Vagina (tissue), 2 donors: ENCODE measurements around the gene LRRC70. TPM values are rescaled to one million over a fixed set of nuclear protein-coding genes. Genes with fewer than 3 reads are reported as not detected.

ENCODE experiments used
- DNase-seq, 2 donors: peaks; one replicate each; pipeline ENCODE4 v3.0.0-alpha.2; 2017; ENCODE audit errors: extremely low spot score in 2 of 2
- H3K27ac ChIP-seq: fragments of 200-600 bp; sonication (generic); one replicate; pipeline ENCODE4 v1.5.1; 2019
- H3K27me3 ChIP-seq: fragments of 200-600 bp; sonication (generic); one replicate; pipeline ENCODE4 v1.5.1; 2019
- H3K36me3 ChIP-seq, 2 donors: fragments of 200-600 bp; sonication (generic); one replicate each; pipeline ENCODE4 v1.5.1; 2017 to 2019
- H3K4me1 ChIP-seq: fragments of 200-600 bp; sonication (generic); one replicate; pipeline ENCODE4 v1.5.1; 2019
- H3K4me3 ChIP-seq, 2 donors: fragments of 200-600 bp; sonication (generic); 1 replicate in 1 of 2; 2 replicates in 1 of 2; pipeline ENCODE4 v1.5.1; 2016 to 2019
- H3K9me3 ChIP-seq: fragments of 200-600 bp; sonication (generic); one replicate; pipeline ENCODE4 v1.5.1; 2019
- POLR2A ChIP-seq, 2 donors: fragments of 450-650 bp; IDR thresholded peaks; one replicate each; pipeline ENCODE4 v1.6.1; 2017; ENCODE audit warnings: antibody characterized with exemption in 2 of 2, mild to moderate bottlenecking in 2 of 2, moderate library complexity in 2 of 2
- POLR2AphosphoS5 ChIP-seq, 2 donors: sonication (generic); formaldehyde crosslinking; IDR thresholded peaks; one replicate each; pipeline ENCODE4 v1.9.0; 2017; ENCODE audit warnings: antibody characterized with exemption in 2 of 2, mild to moderate bottlenecking in 2 of 2, low read depth in 1 of 2; ENCODE audit not compliant: insufficient read depth in 1 of 2
- intact Hi-C: fragments of 100-400 bp; cut with DNase I; formaldehyde crosslinking; loops from one replicate; pipeline ENCODE4 v1.15.1; 2023
- total RNA-seq: library from RNA; depleted of rRNA; stranded (reverse); fragments of >200 nt; gene quantifications from one replicate; pipeline ENCODE4 v1.2.3, GENCODE V29; 2016
- TF ChIP-seq, protein P1 (sequence below), 3 experiments: fragments of 450-650 bp in 2 of 3; fragments of 200-600 bp in 1 of 3; sonication (generic) in 1 of 3; IDR thresholded peaks; one replicate each; pipeline ENCODE4 v1.5.1; 2017 to 2019; ENCODE audit warnings: antibody characterized with exemption in 3 of 3, mild to moderate bottlenecking in 2 of 3, moderate library complexity in 2 of 3

The LRRC70 gene
- total RNA-seq, 1 donor from 2014 or later: 9.6 TPM

DNA sequence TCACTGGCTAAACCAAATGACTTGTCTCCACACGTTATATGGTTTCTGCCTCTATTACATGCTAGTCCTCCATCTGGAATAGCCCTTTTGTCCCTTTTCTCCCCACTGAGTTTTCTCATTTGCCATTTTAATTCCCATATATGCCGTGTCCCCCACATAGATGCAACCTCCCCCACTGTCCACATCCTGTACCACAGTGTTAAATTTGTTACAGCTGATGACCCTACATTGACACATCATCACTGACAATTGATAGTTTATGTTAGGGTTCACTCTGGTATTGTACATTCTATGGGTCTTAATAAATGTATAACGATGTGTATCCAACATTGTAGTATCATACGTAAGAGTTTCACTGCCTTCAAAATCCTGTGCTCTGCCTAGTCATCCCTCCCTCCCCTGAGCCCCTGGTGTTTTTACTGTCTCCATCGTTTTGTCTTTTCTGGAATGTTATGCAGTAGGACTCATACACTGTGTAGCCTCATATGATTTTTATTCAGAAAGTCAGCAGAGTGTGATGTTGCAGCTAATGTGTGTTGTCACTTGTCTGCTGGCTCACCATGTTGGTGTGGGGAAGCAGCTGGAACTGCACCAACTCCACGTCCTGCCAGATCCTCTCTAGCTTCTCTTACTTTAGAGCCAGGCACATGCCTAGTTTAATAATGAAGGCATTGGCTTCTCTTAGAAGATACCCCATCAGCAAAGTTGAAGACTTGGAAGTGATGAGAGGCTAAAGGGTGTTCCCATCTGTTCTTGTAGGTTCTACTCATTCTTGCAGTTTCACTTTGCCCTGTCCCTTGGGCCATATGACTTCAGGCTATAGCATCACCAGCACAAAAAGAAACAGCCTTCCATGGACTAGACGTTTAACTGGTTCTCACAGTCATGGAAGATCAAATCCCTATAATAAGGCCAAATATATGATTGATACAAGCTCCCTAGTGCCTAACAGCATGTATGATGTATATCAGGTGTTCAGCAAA is 30.2 kb downstream of the LRRC70 start:
- Histone ChIP-seq H3K27me3 (no peaks in the 10 kb centered on the region), H3K27ac (no peak overlapping the region), H3K4me1 (no peaks in the 10 kb centered on the region), H3K9me3 (no peaks in the 10 kb centered on the region), H3K4me3 (no peak overlapping the region), H3K36me3 (no peaks in the 10 kb centered on the region)
- DNase-seq: no peak
- TF ChIP-seq POLR2AphosphoS5 (IDR thresholded peaks at IDR 0.05; ENCODE audit: insufficient read depth in 1 of 2, low read depth in 1 of 2) (no peak), POLR2A (IDR thresholded peaks at IDR 0.05) (no peak)
- TF ChIP-seq, protein P1, sequence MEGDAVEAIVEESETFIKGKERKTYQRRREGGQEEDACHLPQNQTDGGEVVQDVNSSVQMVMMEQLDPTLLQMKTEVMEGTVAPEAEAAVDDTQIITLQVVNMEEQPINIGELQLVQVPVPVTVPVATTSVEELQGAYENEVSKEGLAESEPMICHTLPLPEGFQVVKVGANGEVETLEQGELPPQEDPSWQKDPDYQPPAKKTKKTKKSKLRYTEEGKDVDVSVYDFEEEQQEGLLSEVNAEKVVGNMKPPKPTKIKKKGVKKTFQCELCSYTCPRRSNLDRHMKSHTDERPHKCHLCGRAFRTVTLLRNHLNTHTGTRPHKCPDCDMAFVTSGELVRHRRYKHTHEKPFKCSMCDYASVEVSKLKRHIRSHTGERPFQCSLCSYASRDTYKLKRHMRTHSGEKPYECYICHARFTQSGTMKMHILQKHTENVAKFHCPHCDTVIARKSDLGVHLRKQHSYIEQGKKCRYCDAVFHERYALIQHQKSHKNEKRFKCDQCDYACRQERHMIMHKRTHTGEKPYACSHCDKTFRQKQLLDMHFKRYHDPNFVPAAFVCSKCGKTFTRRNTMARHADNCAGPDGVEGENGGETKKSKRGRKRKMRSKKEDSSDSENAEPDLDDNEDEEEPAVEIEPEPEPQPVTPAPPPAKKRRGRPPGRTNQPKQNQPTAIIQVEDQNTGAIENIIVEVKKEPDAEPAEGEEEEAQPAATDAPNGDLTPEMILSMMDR (IDR thresholded peaks at IDR 0.05): no peak
- intact Hi-C loops: no loop called here

DNA sequence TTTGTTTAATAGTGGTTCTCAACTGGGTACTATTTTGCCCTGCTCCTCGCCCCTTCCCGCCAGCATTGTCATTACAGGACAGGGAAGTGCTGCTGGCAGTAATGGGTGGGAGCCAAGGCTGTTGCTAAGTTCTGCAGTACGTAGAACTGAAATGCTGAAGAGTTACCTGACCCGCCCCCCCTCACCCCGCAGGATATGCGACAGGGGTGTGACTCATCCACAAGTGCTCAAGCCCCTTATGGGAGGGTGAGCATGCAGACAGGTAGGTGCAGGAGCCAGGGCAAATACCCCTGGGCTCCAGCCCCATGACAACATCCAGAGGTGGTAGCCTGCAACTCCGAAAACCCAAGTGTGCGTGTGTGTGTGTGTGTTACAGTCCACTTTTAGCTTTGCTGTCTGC is 35.7 kb downstream of the LRRC70 start:
- intact Hi-C loops: no loop called here
- Histone ChIP-seq H3K36me3 (no peaks in the 10 kb centered on the region), H3K4me1 (no peaks in the 10 kb centered on the region), H3K27ac (no peak overlapping the region), H3K27me3 (no peaks in the 10 kb centered on the region), H3K9me3 (no peaks in the 10 kb centered on the region), H3K4me3 (no peak overlapping the region)
- TF ChIP-seq, protein P1 (IDR thresholded peaks at IDR 0.05): no peak
- TF ChIP-seq POLR2AphosphoS5 (IDR thresholded peaks at IDR 0.05; ENCODE audit: insufficient read depth in 1 of 2, low read depth in 1 of 2): no peak
- TF ChIP-seq POLR2A (IDR thresholded peaks at IDR 0.05): no peak
- no peak for DNase-seq

DNA sequence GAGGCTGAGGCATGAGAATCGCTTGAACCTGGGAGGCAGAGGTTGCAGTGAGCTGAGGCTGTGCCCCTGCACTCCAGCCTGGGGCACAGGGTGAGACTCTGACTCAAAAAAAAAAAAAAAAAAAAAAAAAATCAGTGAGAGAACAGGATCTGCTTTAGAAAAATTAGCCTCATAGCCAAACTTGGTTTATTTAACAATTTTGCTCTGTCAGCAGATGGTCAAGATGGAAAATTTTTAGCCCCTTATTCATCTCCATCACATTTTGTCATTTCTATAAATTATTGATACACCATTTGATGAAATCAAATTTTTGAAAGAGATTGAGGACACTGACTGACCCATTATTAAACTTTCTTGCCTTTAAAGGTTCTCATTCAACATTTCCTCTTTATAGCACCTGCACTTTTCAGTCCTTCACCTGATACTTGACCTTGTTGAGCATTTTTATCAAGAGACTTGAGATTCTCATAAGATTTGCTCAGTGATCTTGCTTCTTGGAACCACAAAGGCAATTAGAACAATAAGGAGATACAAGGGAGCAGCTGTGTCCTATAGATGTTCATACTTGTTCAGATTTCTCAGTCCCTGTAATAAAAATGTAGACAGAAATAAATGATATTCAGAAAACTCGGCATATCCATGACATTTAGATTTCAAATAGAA is 38.1 kb downstream of the LRRC70 start:
- H3K9me3 ChIP-seq: no peaks in the 10 kb centered on the region
- DNase-seq: no peak
- intact Hi-C loops: no loop called here
- H3K27me3 ChIP-seq: no peaks in the 10 kb centered on the region
- H3K4me3 ChIP-seq: no peak overlapping the region
- no peak for TF ChIP-seq POLR2A (IDR thresholded peaks at IDR 0.05)
- no peaks in the 10 kb centered on the region for H3K4me1 ChIP-seq
- H3K27ac ChIP-seq: no peak overlapping the region
- H3K36me3 ChIP-seq: no peaks in the 10 kb centered on the region

DNA sequence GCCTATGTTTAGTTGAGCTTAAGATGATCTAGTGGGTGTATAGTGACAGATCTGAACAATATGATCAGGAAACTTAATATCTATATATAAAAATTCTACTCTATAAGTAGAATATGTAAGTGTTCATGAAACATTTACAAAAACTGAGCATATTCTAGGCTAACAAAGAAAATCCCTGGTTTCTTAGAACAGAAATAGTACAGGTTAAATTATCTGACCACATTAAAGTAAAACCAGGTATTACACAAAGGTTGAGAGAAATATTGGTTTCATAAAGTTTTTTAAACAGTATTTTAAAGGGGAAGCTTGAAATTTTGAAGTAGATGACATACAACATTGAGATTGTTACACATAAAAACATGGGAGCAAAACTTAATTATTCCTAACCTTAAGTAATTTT is 39.3 kb downstream of the LRRC70 start:
- TF ChIP-seq, protein P1 (IDR thresholded peaks at IDR 0.05): no peak
- TF ChIP-seq POLR2A (IDR thresholded peaks at IDR 0.05) (no peak), POLR2AphosphoS5 (IDR thresholded peaks at IDR 0.05; ENCODE audit: insufficient read depth in 1 of 2, low read depth in 1 of 2) (no peak)
- no peak for DNase-seq
- Histone ChIP-seq H3K36me3 (no peaks in the 10 kb centered on the region), H3K4me3 (no peak overlapping the region), H3K27ac (no peak overlapping the region), H3K4me1 (no peaks in the 10 kb centered on the region), H3K9me3 (no peaks in the 10 kb centered on the region), H3K27me3 (no peaks in the 10 kb centered on the region)
- intact Hi-C loops: no loop called here

DNA sequence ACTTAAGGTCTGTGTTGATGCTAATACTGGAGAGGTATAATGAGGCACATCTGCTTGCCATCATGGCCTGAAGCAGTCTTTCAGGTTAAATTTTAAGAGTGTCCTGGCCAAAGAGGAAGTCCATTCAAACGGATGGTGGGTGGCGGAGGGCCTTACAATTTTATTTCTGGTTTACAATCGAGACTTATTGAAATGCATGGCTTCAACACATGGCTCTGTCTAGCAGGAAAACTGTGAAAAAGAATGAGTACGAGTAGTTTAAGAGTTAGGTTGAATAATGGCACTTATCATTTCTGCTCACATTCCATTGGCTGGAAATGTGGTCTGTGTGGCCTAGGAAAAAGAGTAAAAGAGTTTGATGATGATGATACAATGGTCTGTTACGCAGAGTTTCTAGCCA is 42.1 kb downstream of the LRRC70 start:
- TF ChIP-seq, protein P1 (IDR thresholded peaks at IDR 0.05): no peak
- TF ChIP-seq POLR2AphosphoS5 (IDR thresholded peaks at IDR 0.05; ENCODE audit: insufficient read depth in 1 of 2, low read depth in 1 of 2) (no peak), POLR2A (IDR thresholded peaks at IDR 0.05) (no peak)
- Histone ChIP-seq H3K4me1 (no peaks in the 10 kb centered on the region), H3K27me3 (no peaks in the 10 kb centered on the region), H3K4me3 (no peak overlapping the region), H3K9me3 (no peaks in the 10 kb centered on the region), H3K36me3 (no peaks in the 10 kb centered on the region), H3K27ac (no peak overlapping the region)
- DNase-seq: no peak
- intact Hi-C loops: no loop called here
